NCI-H69 (cell line): ENCODE results near the gene GMDS.

ENCODE experiments used
- DNase-seq: peaks from one replicate; lab custom pipeline; 2025; lab: John Stamatoyannopoulos, UW

GMDS gene

GRCh38 chr6:1895721-1896120, 349.7 kb downstream of the GMDS start:
- no peak for DNase-seq

DNA sequence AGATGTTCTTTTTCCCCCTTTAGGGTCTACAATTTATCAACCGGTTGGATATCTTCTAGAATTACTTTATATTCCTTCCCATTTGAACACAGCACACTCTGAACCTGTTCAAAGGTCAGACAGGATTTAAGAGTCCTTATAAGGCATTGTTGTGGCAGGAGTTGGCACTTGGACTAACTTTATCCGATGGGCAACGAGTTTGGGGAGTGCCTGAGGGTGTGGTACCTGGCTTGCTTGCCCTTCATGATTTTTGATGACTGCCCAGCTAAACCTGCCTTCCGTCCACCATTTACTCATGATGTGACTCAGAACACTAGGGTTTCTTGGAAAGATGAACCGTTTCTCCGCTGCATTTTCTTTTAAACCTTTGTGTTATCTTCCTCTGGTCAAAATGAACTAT, 350.5 kb downstream of the GMDS start:
- no peak for DNase-seq

DNA sequence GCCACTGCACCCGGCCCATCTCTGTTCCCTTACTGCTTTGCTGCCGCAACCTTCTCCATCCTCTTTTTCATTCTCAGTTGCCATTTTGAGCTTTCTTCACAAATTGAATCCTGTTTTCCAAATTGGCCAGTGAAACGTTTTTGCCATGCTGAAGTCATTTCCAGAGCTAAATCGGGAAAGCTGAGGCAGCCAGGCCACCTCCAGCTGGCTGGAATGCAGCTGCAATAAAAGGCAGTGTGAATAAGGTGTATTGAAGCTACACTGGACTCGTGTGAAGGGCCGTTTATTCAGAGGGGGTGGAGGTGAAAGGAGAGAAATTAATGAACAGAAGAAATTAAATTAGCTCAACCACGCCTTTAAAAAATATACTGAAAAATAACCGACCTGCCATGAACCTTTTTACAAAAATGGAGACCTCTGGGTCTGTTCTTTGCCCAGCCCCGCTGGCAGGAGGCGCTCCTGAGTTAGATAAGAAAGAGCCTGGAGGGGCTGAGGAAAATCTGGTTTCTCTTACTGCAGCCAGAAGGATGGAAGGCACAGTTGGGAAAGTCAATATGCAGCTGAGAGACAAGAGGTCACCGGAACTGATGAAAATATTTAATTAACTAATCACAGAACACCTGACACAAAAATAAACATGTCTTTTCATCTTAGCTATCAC, 351.8 kb downstream of the GMDS start:
- peak; percentile 27 for DNase-seq

GRCh38 chr6:1892716-1893115, 352.7 kb downstream of the GMDS start:
- DNase-seq: no peak

DNA sequence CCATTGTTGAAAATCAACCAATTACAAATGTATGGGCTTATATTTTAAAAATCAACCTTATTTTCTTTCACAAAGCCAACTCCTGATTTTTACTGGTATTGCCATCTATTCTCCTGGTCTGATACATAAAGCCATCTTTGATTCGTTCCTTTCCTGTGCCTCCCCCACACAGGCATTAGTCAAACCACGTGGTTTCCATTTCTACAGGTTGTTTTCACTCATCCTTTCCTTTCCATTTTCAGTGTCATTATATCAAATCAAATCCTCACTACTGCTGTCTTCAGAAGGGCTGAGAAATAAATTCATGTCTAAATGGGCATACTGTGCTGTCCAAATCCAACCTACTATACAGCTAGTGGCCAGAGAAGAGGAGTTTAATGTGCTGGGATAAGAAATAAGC, 354.4 kb downstream of the GMDS start:
- DNase-seq: no peak

- no peak for DNase-seq
Observed at GRCh38 chr6:1890071-1890470, 355.3 kb downstream of the GMDS start.

GRCh38 chr6:1885576-1886011, 359.8 kb downstream of the GMDS start:
- DNase-seq: no peak

- no peak for DNase-seq
Observed at GRCh38 chr6:1884313-1884712, 361.1 kb downstream of the GMDS start.

DNA sequence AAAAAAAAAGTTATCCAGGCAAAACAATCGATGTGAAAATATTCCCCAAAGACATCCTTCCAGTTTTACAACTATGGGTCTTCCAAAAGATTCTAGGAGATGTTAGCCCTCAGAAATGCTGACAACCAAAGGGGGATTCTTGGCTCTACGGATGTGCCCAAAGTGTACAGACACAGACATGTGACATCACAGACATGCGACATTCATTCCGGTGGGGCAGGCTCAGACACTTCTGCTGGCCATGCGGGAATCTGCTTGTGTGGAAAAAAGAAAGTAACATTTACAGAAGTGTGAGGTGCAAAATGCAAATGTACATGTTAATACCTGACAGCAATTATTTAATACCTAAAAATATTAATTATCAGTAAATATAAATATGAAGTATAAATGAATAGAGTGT, 367.1 kb downstream of the GMDS start:
- no peak for DNase-seq

- no peak for DNase-seq
Observed at GRCh38 chr6:1873781-1874180, 371.6 kb downstream of the GMDS start.

DNA sequence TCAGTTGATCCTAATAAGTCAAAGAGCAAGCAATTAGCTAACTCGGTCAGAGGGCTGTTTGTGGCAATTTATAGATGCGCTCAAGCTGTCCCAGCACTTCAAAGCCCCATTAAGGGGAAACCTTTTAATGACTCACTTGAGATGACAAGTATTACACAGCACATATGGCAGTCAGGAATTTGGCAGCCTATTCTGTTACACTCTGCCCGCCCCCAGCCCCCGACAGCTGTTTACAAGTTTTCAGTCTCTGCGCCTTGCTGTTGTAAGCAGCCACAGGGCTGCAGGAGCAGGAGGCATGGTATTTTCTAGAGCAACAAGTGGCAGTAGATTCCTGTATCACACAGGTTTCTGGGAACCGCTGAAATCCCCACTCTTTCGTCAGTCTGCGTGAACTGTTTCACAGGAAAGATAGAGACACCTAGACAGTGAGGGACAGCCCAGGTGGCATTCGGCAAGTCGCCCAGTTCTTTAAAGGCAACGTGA, 372.7 kb downstream of the GMDS start:
- peak; percentile 92 for DNase-seq

- peak; percentile 33 for DNase-seq
Observed at GRCh38 chr6:1871724-1872315, 373.6 kb downstream of the GMDS start.

DNA sequence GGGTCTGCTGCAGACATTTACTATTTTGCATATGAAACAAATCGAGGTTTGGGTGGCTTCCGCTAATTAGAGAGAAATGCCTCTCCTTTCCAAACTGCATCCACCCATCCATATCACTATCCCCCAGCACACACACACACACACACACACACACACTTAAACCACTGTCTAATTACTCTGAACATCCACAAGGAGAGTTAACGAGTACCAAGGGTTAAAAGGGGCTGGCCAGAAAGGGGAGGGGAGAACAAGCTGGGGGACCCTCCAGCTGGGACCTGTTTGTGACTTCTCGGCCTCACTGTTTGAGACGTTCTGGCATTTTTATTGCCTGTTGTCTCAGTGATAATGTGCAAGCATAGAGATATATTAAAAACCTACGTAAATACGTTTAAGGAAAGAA, 374.5 kb downstream of the GMDS start:
- peak; percentile 59 for DNase-seq

GRCh38 chr6:1870251-1870650, 375.2 kb downstream of the GMDS start:
- DNase-seq: no peak

DNA sequence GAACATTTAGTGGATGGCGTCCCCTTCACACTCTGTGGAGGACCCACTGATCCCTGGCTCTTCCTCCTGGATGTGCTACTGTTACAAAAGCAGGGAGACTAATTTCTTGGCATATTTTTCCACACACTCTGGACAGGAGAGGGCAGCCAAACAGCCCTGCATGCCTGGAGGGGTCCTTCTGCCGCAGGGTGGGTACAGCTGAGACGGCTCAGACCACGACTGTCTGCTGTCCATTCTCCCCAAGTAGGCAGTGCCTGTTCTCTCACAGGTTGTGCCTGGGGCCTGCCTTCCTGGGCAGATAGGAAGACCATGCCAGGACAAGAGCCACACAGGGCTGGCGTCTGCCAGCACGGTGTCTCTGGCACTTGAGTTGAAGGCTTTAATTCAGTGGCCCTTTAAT, 375.6 kb downstream of the GMDS start:
- no peak for DNase-seq

DNA sequence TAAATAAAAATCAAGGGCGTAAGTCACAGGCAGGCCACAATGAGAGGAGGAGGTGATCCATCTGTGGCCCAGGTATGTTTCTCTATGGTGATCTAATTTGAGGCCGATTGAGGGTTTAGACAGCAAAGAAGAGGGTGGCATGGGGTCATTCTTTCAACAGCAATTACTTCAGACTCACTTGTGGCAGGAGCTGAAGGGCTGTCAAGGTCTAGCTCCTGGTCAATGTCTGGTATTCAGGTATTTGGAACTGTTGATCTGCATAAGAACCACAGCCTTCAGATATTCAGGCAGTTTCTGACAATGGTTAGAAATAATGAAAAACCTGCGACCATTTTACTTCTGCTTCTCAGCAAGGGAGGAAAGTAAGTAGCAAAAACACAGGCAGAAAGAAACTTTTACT, 376.1 kb downstream of the GMDS start:
- no peak for DNase-seq

GRCh38 chr6:1868561-1869261, 376.7 kb downstream of the GMDS start:
- no peak for DNase-seq

DNA sequence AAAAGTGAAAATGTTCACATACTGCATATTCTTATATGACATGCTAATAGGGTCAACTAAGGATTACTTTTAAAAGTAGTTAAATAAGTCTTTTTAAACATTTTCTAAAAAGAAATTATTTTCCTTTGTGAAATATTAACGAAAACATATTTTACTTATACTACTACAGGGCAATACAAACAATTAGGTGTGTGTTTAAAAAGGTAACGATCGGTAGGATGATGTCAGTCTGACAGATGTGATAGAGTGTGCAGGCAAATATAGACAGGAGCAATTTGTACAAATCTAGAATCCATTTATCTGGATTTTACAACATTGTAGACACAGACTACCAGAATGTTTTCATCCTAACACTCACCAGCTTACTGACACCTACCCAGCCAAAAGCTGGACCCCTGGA, 378.2 kb downstream of the GMDS start:
- DNase-seq: peak; percentile 34

DNA sequence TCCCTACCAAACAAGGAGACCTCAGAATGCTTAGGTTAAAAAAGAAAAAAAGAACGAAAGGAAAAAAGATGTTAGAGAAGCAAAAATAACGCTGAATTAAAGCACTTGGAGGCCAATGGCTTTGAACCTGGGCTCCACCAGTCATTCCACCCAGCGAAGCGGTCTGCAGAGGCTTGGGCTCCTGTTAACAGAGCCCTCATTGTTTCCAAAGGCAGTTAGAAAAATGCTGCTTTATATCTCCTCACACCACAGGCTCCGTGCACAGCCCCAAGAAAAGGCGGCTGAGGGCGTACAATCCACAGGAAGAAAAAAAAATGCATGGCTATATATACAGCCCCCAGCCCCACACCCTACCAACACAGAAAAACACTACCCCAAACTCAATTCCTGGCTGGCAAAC, 379.8 kb downstream of the GMDS start:
- DNase-seq: no peak

GRCh38 chr6:1864496-1864895, 380.9 kb downstream of the GMDS start:
- peak; percentile 46 for DNase-seq

DNA sequence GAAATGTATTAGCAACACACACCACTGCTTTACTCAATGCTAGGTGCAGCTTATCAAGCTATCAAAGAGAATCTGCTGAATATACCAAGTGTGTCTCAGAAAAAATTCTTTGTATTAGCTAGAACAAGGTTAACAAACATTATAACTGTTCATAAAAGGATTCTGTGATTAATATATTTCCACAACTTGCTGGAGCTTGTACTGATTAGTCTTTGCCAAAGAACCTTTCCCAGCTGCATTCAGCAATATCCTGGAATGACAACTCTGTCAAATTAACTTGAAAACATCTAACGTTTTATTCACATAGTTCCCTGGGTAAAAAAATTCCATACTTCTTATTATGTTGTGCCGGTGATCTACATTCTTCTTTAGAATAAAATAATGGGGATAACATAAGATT, 383.0 kb downstream of the GMDS start:
- DNase-seq: no peak

DNA sequence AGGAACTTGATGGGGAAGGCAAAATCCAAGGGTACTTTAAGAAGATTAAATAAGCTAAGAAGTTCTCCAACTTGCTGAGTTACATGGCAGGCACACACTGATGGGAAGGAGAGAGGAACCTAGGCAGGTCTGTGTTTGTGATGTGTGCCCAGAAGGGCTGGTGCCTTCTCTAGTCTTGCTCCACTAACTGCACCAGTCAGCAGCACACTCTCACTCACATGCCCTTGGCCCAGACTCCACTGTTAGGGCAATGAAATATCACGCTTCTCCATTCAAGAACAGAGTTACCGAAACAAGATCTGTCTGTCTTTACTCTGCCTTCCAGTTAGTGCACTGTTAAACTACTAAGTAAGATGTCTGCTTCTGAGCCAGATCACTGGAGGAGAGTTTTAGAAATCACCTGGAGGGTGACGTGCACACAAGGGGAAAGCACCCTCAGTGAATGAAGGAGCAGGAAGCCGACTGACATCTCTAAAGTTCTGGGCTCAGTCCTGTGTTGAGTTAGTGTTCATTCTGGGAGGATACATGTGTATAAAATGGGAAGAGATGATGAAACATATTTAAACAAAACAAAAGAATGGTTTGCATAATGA, 384.6 kb downstream of the GMDS start:
- DNase-seq: no peak

DNA sequence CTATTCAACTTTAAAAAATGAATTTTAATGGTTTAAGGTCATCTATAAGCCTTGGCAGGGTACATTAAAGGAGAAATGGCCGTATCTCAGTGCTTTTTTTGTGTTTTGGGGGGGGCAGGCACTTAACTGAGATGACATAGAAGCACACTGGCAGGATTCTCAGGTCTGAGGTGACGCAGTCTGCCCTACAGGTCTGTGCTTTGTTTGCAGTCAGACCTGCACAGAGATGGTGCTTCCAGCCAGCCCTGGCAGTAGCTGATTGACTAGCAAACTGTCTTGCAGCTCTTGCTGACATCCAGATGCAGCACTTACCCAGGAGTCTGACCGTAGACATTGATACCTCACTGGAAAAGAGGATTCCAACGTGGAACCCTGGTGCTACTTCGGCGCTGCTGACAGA, 386.5 kb downstream of the GMDS start:
- DNase-seq: peak; percentile 17
